Fibroblast of the aortic adventitia (primary cell): ENCODE results near the gene ALDH1A3. TPM values are rescaled to one million over a fixed set of nuclear protein-coding genes. Genes with fewer than 3 reads are reported as not detected.
A peak's percentile ranks its signal among the peaks of the same experiment; 100 is the strongest.

Experiments used
- DNase-seq: peaks from one replicate; pipeline ENCODE4 v3.0.0-alpha.2; 2010; ENCODE audit warnings: low read depth
- H3K4me3 ChIP-seq: 2 replicates; pipeline ENCODE4 v1.5.1; 2011; ENCODE audit warnings: low read depth, mild to moderate bottlenecking, control low read depth, low read length, moderate library complexity
- CTCF ChIP-seq: IDR thresholded peaks from 2 replicates; pipeline ENCODE4 v1.5.1; 2011; ENCODE audit warnings: mild to moderate bottlenecking, low read length, control low read depth, inconsistent platforms; ENCODE audit not compliant: insufficient read depth
- total RNA-seq: library from RNA; depleted of rRNA; stranded (reverse); fragments of >200 nt; gene quantifications from 2 replicates; pipeline ENCODE4 v1.2.3, GENCODE V29; 2012; ENCODE audit warnings: low replicate concordance

Gene ALDH1A3
- total RNA-seq, 1 donor, result 189 TPM

DNA sequence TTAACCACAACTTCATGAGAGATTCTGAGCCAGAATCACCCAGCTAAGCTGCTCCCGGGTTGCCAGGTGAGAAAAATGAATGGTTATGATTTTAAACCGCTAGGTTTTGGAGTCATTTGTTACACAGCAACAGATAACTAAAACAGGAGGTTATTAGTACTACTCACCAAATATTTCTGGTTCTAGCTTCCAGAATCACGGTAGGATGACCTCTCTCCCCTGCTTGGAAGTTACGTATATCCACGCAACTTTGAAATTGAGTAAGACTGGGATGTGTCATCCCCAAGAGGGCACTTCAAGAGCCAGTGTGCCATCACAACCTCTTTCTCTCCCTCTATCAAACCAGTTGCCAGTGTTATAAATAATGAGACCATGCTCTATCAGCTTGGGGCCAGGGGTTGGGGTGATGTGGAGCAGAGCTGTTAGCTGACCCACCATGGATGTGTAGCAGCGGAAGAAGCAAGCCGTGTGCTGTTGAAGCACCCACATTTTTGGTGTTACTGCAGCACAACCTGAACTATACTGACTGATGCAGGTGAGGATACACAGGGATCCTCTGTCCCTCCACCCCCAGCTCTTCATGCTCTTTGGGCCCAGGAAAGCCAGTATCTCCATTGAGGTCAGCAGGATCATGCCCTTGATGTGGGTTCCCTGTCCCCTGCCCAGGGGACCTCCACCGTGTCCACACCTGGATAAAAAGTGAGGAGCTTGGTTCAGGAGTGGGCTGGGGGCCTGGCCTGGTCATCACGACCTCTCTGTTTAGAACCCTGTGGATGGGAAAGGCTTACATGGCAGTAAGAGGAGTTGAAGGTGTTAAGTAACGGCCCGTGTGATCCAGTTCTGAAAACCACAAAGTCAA lies 19.4 kb upstream of the ALDH1A3 start:
- H3K4me3 ChIP-seq, result no peak overlapping the region
- no peak for TF ChIP-seq CTCF
- DNase-seq, result no peak

DNA sequence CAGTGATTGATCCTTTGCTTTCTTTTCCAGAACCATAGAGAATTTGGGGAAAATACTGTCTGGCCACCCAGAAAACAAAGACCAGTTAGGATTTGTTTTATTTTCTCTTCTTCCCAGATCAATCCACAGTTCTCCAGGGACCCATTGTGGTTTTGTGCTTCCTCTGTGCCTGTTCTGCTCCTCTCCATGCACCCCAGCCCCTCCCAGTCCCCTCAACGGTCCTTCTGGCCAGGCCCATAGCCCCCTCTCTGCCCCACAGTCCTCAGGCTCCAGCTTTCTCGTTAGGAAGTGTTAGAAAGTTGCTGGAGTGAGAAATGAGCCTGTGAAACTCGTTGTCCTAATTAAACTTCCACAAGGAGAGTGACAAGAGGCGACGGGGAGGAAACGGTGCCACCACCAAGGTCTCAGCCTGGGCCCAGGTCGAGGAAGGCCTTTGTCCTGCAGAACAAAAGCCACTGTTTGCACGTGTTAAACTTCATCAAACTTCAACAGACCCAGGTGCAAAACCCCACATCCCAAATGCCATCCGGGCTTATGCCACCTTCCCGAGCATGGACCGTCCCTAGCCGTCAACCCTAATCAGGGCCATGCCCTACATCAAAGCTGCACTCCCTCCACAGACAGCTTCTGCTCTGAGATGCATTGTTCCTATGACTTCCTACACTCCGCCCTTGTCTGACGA lies 18.7 kb upstream of the ALDH1A3 start:
- no peak for DNase-seq
- no peak overlapping the region for H3K4me3 ChIP-seq
- no peak for TF ChIP-seq CTCF

- TF ChIP-seq CTCF, result no peak
- no peak overlapping the region for H3K4me3 ChIP-seq
- DNase-seq, result no peak
These were observed 18.1 kb upstream of the ALDH1A3 start for GRCh38 chr15:100861511-100861991.

DNA sequence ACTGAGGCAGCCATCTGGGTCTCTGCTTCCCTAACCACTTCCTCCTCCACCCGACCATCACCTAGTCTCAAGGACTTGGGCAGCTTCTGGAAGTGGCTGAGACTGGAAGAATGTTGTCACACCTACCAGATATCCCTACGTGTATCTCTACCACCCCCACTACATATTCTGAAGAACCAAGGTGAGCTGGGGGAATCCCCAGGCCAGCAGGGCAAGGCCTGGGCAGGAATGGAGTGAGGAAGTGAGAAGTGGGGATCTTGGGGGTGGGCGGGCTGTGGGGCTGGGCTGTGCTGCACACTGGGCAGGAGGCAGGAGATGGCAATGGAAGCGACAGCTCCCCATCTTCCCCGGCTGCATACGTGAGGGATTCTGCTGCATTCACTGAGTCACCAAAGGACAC lies 17.5 kb upstream of the ALDH1A3 start:
- no peak overlapping the region for H3K4me3 ChIP-seq
- TF ChIP-seq CTCF, result no peak
- no peak for DNase-seq

DNA sequence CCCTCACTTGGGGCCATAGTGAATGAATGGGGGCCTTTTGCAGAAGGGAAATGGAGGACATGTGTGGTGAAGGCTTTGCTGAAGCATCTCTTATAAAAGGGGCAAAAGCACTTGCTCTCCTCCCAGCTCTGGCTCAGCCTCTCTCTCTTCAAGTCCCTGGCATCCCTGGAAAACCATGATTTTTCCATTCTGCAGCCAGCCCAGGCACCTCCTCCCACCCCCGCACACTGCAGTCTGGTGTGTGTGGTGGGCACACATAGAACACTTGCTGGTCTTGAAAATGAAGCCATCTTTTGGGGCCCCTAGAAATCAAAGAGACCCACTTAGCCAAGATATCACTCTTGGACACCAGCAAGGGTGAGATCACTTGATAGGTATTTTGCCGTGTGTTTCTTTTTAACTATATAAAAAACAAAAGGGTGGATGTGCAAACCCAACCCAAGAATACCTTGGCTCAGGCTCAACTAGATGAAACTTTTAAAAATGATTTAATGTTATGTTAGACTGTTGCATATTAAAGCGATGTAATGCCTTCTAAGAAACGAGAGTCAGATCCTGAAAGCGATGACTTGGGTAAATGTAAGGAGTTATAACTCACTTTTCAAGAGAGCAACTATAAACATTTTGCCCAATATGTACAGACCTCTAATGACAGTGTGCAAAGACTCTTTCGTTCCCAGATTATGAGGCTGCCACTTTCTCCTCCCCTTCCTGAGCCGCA lies 16.4 kb upstream of the ALDH1A3 start:
- no peak for TF ChIP-seq CTCF
- DNase-seq, result peak; percentile 67
- no peak overlapping the region for H3K4me3 ChIP-seq

- no peak overlapping the region for H3K4me3 ChIP-seq
- TF ChIP-seq CTCF, result no peak
- no peak for DNase-seq
These were observed 15.8 kb upstream of the ALDH1A3 start for GRCh38 chr15:100863796-100864267.
